Bronchus fibroblast of lung (primary cell): ENCODE data around the gene SLC5A2. TPM values are rescaled to one million over a fixed set of nuclear protein-coding genes. Genes with fewer than 3 reads are reported as not detected.

Experiments
- total RNA-seq: library from RNA; depleted of rRNA; stranded (reverse); fragments of >200 nt; gene quantifications from 2 replicates; pipeline ENCODE4 v1.2.3, GENCODE V29; 2015

Gene SLC5A2
- total RNA-seq = not detected in 2 replicates

DNA sequence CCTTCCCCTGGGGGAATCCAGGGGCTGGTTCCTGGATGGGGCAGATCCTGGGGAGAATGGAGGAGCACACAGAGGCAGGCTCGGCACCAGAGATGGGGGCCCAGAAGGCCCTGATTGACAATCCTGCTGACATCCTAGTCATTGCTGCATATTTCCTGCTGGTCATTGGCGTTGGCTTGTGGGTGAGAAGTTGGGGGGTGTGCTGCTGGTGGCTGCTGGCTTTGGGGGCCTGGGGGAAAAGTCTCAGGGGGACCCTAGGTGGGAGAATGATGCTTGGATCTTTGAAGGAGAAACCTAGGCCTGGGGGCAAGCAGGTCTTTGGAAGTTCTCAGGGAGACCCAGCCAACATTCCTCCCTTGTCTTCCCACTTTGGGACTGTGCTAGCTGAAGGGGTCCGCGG lies at the start of gene SLC5A2:
Gene SLC5A2, plus strand, starts transcription at position 43 of the 400 bp plus-strand sequence. Its CDS starts 14 bp downstream, at position 57.

DNA sequence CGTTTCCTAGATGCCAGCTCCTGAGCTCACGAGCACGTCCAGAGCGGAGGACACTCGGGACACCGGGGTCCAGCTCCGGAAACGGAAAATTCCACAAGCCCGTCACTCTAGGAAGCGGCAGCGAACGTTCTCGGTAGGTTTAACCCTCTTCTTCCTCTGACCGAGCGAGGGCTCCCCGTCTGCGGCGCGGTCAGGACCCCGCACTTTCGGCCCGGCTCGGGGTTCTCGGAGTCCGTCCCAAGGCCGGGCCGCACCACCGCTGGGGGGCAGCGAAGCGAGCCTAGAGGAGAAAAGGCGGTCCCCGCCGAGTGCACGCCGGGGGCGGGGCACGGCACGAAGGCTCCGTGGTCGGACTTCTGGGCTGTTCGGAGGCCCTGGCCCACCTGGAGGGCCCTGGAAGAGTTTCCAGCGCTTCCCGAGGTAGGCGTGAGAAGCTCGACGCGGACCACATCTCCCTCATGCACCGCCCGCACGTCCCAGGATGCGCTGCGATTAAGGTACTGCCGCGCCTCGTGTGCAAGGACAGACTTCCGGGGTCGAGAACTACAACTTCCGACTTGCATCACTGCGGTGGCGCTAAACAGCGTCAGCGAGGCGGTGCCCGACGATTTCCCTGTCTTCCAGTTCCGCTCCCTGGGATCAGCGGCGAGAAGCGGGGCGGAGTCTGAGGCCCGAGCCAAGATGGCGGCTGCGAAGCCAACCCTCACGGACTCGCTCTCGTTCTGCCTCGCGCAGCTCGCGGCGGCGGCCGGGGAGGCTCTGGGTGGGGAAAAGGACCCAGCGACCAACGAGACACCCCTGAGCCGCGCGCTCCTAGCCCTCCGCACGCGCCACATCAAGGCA lies 23.9 kb upstream of the SLC5A2 start, which contains the start of gene ARMC5:
Gene ARMC5, plus strand, starts transcription at position 658 of the 843 bp plus-strand sequence. Its CDS starts 24 bp downstream, at position 682.

DNA sequence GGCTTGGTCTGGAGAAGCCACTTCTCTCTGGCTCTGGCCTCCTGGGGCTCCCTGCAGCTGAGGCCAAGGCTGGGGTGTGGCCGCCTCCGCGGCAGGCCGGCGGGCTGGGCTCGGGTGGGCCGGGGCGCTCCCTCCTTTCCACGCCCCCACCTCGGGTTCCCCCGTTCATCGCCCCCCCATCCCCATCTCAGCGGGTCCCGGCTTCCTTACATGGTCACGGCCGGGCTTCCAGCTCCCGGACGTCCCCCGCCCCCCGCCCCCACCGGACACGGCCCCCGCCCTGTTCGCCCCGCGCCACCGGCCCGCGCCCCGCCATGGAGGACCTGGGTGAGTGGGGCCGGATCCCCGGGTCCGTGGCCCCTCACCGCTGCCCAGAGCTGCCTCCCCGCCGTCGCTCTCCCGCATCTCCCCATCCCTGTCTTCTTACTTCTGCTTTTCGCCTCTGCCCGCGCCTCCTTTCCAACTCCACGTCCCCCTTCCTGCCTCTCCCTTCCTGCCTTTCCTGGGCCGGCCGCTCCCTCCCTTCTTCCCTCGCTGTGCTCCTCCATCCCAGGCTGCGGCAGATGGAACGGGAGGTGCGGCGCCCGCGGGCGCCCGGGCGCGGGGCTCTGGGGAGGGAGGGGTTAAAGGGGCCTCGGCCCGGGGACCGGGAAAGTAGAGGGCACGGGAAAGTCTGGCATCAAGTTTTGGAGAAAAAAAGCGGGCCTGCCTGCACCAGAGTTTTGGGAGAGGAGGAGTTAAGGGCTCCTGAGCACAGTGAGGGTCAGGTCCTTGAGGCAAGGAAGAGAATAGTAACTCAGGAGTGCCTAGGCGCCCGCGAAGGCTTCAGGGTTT lies 10.8 kb upstream of the SLC5A2 start, which contains the start of gene TGFB1I1:
Gene TGFB1I1, plus strand, starts transcription at position 278 of the 834 bp plus-strand sequence. Its CDS starts 37 bp downstream, at position 315.

DNA sequence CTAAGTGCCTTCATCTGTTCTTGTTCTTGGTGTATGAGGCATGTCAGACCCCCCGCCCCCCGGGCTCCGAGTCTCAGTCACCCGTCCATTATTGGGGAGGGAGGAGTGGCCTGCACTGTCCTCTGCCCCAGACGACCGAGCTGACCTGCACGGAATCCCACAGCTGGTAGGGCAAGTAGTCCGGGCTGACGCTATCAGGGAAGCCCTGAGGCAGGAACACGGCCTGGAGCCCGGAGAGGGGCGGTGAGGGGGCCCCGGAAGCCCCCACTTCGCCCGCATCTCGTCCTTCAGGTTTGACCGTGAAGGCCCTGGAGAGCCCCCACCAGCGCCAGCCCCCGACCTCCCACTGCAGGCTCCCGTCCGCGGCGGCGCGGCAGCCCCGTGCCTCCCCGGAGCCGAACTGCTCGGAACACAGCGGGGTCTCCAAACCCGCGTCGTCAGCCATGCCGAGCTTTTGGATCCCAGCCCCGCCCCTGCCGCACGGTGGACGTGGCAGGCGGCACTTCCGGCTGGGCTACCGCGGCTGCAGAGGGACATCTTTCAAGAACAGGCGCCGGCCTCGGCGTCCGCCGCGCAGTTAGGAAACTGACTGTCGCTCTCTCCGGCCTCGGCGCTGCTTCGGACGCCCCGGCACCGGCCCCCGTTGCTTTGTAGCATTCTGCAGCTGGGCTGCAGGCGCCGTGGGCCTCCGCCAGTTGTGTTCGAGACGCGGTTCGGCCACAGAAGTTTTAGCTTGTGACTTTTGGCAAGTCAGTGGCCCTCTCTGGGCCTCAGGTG lies 25.2 kb downstream of the SLC5A2 start, which contains the start of gene RUSF1:
Gene RUSF1, minus strand, starts transcription at position 463 of the 777 bp plus-strand sequence. Its CDS starts 18 bp downstream, at position 445.

DNA sequence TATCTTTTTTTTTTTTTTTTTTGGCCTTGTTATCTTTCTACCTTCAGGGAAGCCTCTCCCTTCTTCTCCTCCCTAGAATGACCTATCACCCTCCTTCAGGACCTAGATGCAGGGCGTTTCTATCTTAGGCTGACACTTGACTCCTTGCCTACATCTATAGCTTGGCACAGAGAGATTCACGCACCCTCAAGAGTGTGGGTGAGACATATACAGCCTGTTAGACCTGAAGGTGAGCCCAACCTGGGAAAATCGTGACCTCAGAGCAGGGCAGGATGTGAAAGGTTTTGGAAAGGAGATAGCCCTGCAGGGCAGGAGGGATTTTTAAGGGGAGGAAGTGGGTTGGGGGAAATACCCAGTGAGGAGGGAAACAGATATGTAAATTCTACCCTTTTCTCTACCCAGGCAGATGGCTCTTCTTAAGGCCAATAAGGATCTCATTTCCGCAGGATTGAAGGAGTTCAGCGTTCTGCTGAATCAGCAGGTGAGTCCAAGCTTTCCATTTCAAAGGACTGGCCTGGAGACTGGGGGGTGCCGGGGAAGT lies 44.9 kb downstream of the SLC5A2 start, which contains the start of gene AHSP:
Gene AHSP, plus strand, starts transcription at position 167 of the 541 bp plus-strand sequence. Its CDS starts 240 bp downstream, at position 407.

Other genes with a start within 250 kb of the SLC5A2 start
- gene ITGAM, start 223.1 kb upstream of the SLC5A2 start, total RNA-seq = not detected in 2 replicates
- under 0.01 TPM in 1 of 2 replicates, not detected in the other for gene ITGAX, start 127.9 kb upstream of the SLC5A2 start, total RNA-seq
- not detected in 2 replicates for gene ITGAD, start 89.8 kb upstream of the SLC5A2 start, total RNA-seq
- gene COX6A2, start 54.8 kb upstream of the SLC5A2 start, total RNA-seq = not detected in 2 replicates
- gene ZNF843, start 40.3 kb upstream of the SLC5A2 start, total RNA-seq = 0.50 and 0.74 TPM in 2 replicates
- 6.2 and 6.4 TPM in 2 replicates for gene ARMC5, start 23.6 kb upstream of the SLC5A2 start, total RNA-seq
- 126 and 136 TPM in 2 replicates for gene TGFB1I1, start 11.0 kb upstream of the SLC5A2 start, total RNA-seq
- 60.0 and 63.0 TPM in 2 replicates for gene RUSF1, start 25.3 kb downstream of the SLC5A2 start, total RNA-seq
- not detected in 2 replicates for gene AHSP, start 44.8 kb downstream of the SLC5A2 start, total RNA-seq